Anterior cingulate cortex (tissue), 58 donors: Measurements from ENCODE around the gene IL23A.
"Not testable (repeated sequence)": the region's sequence is repeated elsewhere in the genome, so short reads cannot be mapped to it uniquely, and the experiment has no call there.

Source experiments
- DNase-seq, 58 donors: peaks; one replicate each; lab custom pipeline; 2025; lab: John Stamatoyannopoulos, UW

The IL23A gene

GRCh38 chr12:56324206-56324605, 14.5 kb upstream of the IL23A start:
- no peak for DNase-seq

- no peak for DNase-seq
These were observed 12.6 kb upstream of the IL23A start for GRCh38 chr12:56326126-56326525.

- DNase-seq: peak in 1 of 58 donors; percentile 27
These were observed 12.2 kb upstream of the IL23A start for GRCh38 chr12:56326533-56326932.

DNA sequence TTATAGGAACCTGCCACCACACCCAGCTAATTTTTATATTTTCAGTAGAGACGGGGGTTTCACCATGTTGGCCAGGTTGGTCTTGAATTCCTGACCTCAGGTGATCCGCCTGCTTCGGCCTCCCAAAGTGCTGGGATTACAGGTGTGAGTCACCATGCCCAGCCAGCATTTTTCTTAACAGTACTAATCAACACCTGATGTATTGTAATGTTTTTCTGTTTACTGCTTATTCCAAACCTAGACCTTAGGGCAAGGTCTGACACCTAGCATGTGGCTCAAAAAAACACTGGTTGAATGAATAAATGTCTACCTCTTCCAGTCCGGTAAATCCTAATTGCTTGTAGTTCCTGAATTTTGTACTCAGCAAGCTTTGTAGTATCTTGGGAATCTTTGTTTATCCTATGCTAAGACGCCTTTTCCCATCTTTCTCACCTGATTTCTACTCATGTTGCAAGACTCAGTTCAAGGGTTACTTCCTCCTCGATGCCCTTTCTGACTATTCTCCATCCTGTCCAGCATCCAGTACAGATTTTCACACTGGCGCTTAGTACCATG, 7.7 kb upstream of the IL23A start:
- DNase-seq: no peak

DNA sequence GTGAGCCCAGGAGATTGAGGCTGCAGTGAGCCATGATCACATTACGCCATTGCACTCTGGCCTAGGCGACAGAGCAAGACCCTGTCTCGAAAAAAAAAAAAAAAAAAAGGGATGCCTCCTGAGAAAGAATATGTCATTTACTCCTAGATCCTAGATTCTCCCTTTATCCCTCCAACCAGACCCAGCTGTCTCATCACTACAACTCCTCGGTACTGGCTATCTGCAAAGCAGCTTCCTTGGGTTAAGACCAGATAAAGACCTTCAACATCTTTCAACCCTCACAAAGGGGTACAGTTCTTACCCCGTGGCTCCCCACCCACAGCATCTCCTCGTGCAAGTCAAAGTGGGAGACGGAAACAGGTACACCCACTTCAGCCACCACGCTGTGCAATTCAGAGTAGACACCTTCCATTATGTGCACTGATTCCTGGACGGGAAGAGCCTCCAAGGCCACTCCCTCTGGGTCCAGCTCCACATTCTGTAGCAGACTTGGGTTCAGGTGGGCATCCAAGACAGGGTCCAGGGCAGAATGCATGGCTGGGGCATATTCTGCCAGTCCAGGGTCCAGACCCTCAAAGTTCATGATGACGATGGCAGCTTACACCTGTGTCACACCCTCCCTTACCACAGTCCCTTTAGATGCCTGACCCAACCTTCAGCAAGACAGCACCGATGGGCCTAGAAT, 6.0 kb upstream of the IL23A start:
- no peak for DNase-seq

DNA sequence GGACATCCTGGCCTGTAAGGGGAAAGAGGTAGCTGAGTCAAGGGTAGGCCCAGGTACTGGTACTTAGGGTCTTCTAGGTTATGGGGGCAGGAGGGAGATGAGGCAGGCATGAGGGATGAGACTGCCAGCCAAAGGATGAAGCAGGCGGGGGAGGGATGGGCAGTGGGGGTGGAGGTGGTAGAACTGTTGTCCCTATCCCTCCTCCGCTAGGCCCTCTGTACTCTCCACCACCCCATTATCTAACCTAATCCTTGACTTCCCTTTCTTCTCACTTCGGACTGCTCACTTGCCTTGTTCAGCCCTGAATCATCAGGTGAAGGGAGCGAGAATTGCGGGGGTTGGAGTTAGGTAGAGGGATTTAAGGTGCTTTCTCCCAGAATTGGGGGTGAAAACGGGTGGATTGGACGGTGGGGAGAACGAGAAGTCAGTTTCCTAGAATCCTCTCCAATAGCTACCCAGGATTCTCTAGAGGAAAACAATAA, 5.4 kb upstream of the IL23A start:
- peak in 5 of 58 donors; percentile 31 to 56 (median 34) for DNase-seq

GRCh38 chr12:56333679-56334489, 4.8 kb upstream of the IL23A start, which contains the start of gene PAN2:
PAN2 (minus strand) TSS chr12:56334000; CDS start chr12:56333094, 906 bp downstream.
- peak; percentile 75 to 98 (median 94) for DNase-seq

GRCh38 chr12:56334490-56334793, 4.2 kb upstream of the IL23A start:
- DNase-seq: no peak

DNA sequence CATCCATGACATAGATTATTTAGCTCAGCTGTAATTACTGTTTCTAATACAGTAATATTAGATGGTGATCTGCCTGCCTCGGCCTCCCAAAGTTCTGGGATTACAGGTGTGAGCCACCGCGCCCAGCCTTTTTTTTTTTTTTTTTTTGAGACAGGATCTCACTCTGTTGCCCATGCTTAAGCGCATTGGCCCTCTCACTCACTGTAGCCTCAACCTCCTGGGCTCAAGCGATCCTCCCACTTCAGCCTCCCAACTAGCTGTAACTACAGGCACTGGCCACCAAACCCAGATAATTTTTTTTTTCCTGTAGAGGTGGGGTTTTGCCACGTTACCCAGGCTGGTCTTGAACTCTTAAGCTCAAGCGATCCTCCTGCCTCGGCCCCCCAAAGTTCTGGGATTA, 3.2 kb upstream of the IL23A start:
- DNase-seq: not testable (repeated sequence)

DNA sequence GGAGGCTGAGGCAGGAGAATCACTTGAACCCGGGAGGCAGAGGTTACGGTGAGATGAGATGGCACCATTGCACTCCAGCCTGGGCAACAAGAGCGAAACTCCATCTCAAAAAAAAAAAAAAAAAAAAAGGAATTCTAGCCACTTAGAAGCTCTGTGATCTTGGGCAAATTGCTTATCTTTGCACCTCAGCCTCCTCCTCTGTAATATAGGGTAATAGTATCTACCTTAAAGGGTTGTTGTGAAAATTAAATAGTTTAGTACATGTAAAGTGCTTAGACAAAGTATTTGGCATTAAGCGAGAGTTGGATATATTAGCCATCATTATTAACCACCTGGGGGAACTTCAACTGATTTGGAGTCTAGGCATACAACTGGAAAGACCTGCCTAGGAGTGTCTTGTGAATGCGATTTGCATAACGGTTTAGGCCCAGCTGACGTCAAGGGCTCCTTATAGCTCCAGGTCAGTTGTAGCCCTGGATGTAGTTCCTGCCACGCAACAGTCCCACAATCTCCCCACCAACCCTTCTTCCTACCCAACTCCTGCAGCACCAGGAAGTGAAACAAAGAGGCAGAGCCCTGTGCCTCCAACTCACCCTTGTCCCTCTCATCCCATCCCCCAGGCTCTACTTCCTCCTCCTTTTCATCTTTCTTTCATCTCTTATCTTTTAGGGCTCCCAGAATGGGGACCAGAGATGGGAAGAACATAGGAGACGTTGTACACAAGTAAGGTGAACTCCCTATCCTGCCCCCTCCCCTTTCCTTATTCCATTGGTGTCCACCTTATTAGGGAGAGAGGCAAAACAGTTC, 2.1 kb upstream of the IL23A start:
- peak in 4 of 58 donors; percentile 6 to 20 (median 10) for DNase-seq

- no peak for DNase-seq
These were observed 882 bp upstream of the IL23A start for GRCh38 chr12:56337753-56338251.

DNA sequence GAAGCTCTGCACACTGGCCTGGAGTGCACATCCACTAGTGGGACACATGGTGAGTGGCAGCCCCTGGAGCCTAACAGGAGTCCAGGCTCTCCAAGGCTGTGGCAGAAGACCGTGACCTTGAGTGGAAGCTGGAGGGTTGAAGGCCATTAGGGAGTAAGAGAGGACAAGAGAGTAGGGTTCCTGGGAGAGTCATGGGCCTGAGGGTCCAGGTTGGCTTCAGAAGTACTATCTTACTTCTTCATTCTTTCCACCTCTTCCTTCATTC, 406 bp downstream of the IL23A start:
- no peak for DNase-seq

- no peak for DNase-seq
These were observed 2.9 kb downstream of the IL23A start for GRCh38 chr12:56341616-56342015.

GRCh38 chr12:56342290-56342689, 3.6 kb downstream of the IL23A start:
- not testable (repeated sequence) for DNase-seq

GRCh38 chr12:56346675-56347074, 8.0 kb downstream of the IL23A start:
- no peak for DNase-seq

GRCh38 chr12:56347255-56347654, 8.6 kb downstream of the IL23A start:
- DNase-seq: not testable (repeated sequence)

GRCh38 chr12:56348776-56349175, 10.1 kb downstream of the IL23A start:
- DNase-seq: no peak

- no peak for DNase-seq
These were observed 12.0 kb downstream of the IL23A start for GRCh38 chr12:56350662-56351061.

- DNase-seq: no peak
These were observed 12.6 kb downstream of the IL23A start for GRCh38 chr12:56351325-56351724.

DNA sequence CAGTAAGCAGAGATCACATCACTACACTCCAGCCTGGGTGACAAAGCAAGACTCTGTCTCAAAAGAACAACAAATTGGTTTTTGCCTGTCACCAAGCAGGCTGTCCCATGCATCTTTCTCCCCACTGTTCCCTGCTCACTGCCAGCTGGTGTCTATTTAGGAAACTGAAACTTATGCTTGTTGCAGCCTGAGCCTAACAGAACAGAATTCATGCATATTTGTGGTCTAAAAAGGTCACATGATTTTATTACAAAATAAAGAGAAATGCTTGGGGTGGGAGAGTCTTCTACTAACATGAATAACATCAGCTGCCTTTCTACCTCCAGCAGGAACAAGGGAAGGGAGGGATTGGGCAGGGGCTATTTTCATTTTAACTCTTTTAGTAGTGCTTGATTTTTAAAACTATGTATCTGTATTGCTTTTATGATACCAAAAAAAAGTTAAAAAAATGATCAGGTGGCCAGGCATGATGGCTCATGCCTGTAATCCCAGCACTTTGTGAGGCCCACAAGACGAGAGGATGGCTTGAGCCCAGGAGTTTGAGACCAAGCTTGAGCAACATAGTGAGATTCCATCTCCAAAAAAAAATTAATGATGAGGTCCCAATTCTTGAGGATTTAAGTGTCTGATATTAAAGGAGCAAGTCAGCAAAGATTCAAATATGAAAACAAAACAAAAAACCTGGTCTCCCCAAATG, 20.3 kb downstream of the IL23A start:
- DNase-seq: peak in 36 of 58 donors; percentile 3 to 83 (median 27)
